ENCODE measurements around the gene EN1.

The EN1 gene

DNA sequence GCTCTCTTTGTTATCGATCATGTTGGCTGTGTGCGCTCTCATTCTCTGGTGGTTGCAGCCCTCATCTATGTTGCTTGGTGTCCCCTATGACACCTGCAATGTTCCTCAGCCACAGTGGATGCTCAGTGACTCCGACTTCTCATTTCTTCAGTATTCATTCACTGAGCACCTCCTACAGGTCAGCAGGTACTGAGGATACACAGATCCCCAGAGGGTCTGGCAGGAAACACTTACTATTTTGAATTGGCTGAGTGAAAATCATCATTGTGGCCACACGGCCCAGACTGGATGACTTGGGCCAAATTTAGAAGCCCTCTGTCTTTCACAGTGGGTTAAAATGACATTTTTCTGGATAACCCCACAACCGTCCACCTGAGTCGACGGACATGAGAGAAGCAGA is 32.1 kb downstream of the EN1 start:
- DNase-seq (ENCODE audit: insufficient read length, low spot score) (no peak), FAIRE-seq (no peak)
- no peak for TF ChIP-seq PAX5 (IDR thresholded peaks at IDR 0.05; ENCODE audit: insufficient read depth, low read length, severe bottlenecking)
- TF ChIP-seq TAF1 (IDR thresholded peaks at IDR 0.05; ENCODE audit: low read depth, low read length), result no peak
- TF ChIP-seq SPI1 (IDR thresholded peaks at IDR 0.05; ENCODE audit: low read depth, low read length), result no peak
- TF ChIP-seq POU2F2 (IDR thresholded peaks at IDR 0.05; ENCODE audit: low read depth, low read length), result no peak

DNA sequence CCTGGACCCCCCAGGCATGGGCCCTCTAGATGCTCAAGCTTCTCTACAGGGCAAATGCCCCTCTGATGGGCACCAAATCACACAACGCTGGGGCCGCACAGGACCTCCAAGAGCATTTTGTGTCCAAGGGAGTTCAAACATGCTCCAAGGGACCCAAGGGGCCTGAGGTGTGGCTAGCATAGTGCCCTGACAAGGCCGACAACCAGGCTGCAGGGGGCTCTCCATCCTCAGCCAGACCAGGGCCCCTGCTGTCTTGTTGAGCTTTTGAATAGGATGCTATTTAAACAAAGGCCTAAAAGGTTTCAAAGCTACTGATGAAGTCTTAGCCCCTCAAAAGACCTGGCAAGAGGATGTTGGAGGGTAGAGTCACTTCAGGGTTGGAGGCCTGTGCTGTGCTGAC is 33.1 kb downstream of the EN1 start:
- FAIRE-seq, result no peak
- TF ChIP-seq SPI1 (IDR thresholded peaks at IDR 0.05; ENCODE audit: low read depth, low read length) (no peak), POU2F2 (IDR thresholded peaks at IDR 0.05; ENCODE audit: low read depth, low read length) (no peak), PAX5 (IDR thresholded peaks at IDR 0.05; ENCODE audit: insufficient read depth, low read length, severe bottlenecking) (no peak), TAF1 (IDR thresholded peaks at IDR 0.05; ENCODE audit: low read depth, low read length) (no peak), POLR2A (IDR thresholded peaks at IDR 0.05; ENCODE audit: low read depth, low read length) (no peak), POLR2AphosphoS5 (IDR thresholded peaks at IDR 0.05; ENCODE audit: low read depth, low read length) (no peak)
- DNase-seq (ENCODE audit: insufficient read length, low spot score), result no peak

GRCh38 chr2:118813601-118814339 is 33.7 kb downstream of the EN1 start:
- no peak for FAIRE-seq
- no peak for DNase-seq (ENCODE audit: insufficient read length, low spot score)
- TF ChIP-seq TAF1 (IDR thresholded peaks at IDR 0.05; ENCODE audit: low read depth, low read length), result no peak
- TF ChIP-seq POU2F2 (IDR thresholded peaks at IDR 0.05; ENCODE audit: low read depth, low read length), result no peak
- TF ChIP-seq PAX5 (IDR thresholded peaks at IDR 0.05; ENCODE audit: insufficient read depth, low read length, severe bottlenecking), result no peak
- no peak for TF ChIP-seq SPI1 (IDR thresholded peaks at IDR 0.05; ENCODE audit: low read depth, low read length)
- TF ChIP-seq POLR2AphosphoS5 (IDR thresholded peaks at IDR 0.05; ENCODE audit: low read depth, low read length), result no peak
- no peak for TF ChIP-seq POLR2A (IDR thresholded peaks at IDR 0.05; ENCODE audit: low read depth, low read length)

DNA sequence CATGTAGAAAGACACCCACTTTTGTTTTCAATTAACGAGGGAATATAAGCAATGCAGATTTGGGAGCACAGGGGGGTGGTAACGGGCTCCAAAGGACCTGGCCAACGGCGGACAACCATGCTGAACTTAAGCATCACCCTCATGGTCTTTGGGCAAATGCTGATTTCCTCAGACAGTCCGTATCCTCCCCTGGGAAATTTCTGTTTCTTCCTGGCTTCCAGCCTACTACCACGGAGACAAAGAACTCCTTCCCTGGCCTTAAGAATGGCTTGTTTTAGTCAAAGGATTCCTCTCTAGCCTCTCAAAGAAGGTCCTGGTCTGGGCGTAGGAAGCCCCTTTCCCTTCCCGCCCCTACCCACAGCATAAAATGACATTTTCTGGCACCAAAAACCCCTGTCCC is 34.3 kb downstream of the EN1 start:
- DNase-seq (ENCODE audit: insufficient read length, low spot score) (no peak), FAIRE-seq (no peak)
- TF ChIP-seq TAF1 (IDR thresholded peaks at IDR 0.05; ENCODE audit: low read depth, low read length), result no peak
- no peak for TF ChIP-seq POLR2A (IDR thresholded peaks at IDR 0.05; ENCODE audit: low read depth, low read length)
- no peak for TF ChIP-seq SPI1 (IDR thresholded peaks at IDR 0.05; ENCODE audit: low read depth, low read length)
- TF ChIP-seq PAX5 (IDR thresholded peaks at IDR 0.05; ENCODE audit: insufficient read depth, low read length, severe bottlenecking), result no peak
- no peak for TF ChIP-seq POLR2AphosphoS5 (IDR thresholded peaks at IDR 0.05; ENCODE audit: low read depth, low read length)
- TF ChIP-seq POU2F2 (IDR thresholded peaks at IDR 0.05; ENCODE audit: low read depth, low read length), result no peak

DNA sequence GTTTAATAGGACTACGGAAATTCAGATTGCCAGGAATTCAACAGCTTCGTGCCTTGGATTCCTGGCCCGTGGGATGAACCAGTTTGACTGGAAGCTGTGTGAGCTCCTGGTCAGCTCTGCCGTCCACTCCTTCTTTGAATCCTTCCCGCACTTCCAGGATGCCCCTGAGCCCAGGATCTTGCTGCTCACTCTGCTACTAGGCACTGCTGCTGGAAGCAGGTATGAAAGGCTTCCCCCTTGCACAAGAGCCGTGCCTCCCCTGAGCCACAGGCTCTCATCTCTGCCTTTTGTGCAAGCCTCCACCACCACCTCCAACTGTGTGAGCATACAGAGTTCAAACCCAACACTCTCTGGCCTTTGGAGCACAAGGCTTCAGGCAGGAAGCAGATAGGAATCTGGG is 34.9 kb downstream of the EN1 start:
- no peak for TF ChIP-seq POLR2AphosphoS5 (IDR thresholded peaks at IDR 0.05; ENCODE audit: low read depth, low read length)
- TF ChIP-seq POLR2A (IDR thresholded peaks at IDR 0.05; ENCODE audit: low read depth, low read length), result no peak
- no peak for TF ChIP-seq POU2F2 (IDR thresholded peaks at IDR 0.05; ENCODE audit: low read depth, low read length)
- TF ChIP-seq SPI1 (IDR thresholded peaks at IDR 0.05; ENCODE audit: low read depth, low read length), result no peak
- TF ChIP-seq PAX5 (IDR thresholded peaks at IDR 0.05; ENCODE audit: insufficient read depth, low read length, severe bottlenecking), result no peak
- no peak for TF ChIP-seq TAF1 (IDR thresholded peaks at IDR 0.05; ENCODE audit: low read depth, low read length)
- FAIRE-seq (no peak), DNase-seq (ENCODE audit: insufficient read length, low spot score) (no peak)

- TF ChIP-seq TAF1 (IDR thresholded peaks at IDR 0.05; ENCODE audit: low read depth, low read length), result no peak
- no peak for TF ChIP-seq PAX5 (IDR thresholded peaks at IDR 0.05; ENCODE audit: insufficient read depth, low read length, severe bottlenecking)
- TF ChIP-seq POU2F2 (IDR thresholded peaks at IDR 0.05; ENCODE audit: low read depth, low read length), result no peak
- no peak for TF ChIP-seq POLR2A (IDR thresholded peaks at IDR 0.05; ENCODE audit: low read depth, low read length)
- TF ChIP-seq SPI1 (IDR thresholded peaks at IDR 0.05; ENCODE audit: low read depth, low read length), result no peak
- no peak for TF ChIP-seq POLR2AphosphoS5 (IDR thresholded peaks at IDR 0.05; ENCODE audit: low read depth, low read length)
- DNase-seq (ENCODE audit: insufficient read length, low spot score), result no peak
- no peak for FAIRE-seq
These were observed 35.8 kb downstream of the EN1 start for GRCh38 chr2:118811514-118812115.

GRCh38 chr2:118810766-118811165 is 36.7 kb downstream of the EN1 start:
- DNase-seq (ENCODE audit: insufficient read length, low spot score) (no peak), FAIRE-seq (no peak)
- TF ChIP-seq PAX5 (IDR thresholded peaks at IDR 0.05; ENCODE audit: insufficient read depth, low read length, severe bottlenecking), result no peak
- TF ChIP-seq POLR2A (IDR thresholded peaks at IDR 0.05; ENCODE audit: low read depth, low read length), result no peak
- no peak for TF ChIP-seq POLR2AphosphoS5 (IDR thresholded peaks at IDR 0.05; ENCODE audit: low read depth, low read length)
- no peak for TF ChIP-seq SPI1 (IDR thresholded peaks at IDR 0.05; ENCODE audit: low read depth, low read length)
- TF ChIP-seq POU2F2 (IDR thresholded peaks at IDR 0.05; ENCODE audit: low read depth, low read length), result no peak
- no peak for TF ChIP-seq TAF1 (IDR thresholded peaks at IDR 0.05; ENCODE audit: low read depth, low read length)

DNA sequence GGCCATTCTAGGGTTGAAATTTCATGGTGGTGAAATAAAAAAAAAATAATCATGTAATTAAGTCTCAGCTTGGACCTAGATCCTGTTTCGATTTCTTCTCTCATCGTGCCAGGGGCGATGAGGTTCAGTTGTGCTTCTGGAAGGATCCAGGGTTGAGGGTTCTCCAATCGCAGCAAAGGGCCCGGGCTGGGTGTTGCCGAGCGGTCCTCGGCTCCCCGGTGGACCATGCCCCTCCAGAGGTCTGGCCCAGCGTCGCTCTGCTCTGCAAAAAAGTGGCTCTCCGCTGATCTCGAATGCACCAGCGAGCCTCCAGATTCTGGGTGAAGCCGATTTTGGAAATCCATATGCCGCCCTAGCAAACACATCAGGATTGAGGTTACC is 39.0 kb downstream of the EN1 start:
- DNase-seq (ENCODE audit: insufficient read length, low spot score) (no peak), FAIRE-seq (no peak)

DNA sequence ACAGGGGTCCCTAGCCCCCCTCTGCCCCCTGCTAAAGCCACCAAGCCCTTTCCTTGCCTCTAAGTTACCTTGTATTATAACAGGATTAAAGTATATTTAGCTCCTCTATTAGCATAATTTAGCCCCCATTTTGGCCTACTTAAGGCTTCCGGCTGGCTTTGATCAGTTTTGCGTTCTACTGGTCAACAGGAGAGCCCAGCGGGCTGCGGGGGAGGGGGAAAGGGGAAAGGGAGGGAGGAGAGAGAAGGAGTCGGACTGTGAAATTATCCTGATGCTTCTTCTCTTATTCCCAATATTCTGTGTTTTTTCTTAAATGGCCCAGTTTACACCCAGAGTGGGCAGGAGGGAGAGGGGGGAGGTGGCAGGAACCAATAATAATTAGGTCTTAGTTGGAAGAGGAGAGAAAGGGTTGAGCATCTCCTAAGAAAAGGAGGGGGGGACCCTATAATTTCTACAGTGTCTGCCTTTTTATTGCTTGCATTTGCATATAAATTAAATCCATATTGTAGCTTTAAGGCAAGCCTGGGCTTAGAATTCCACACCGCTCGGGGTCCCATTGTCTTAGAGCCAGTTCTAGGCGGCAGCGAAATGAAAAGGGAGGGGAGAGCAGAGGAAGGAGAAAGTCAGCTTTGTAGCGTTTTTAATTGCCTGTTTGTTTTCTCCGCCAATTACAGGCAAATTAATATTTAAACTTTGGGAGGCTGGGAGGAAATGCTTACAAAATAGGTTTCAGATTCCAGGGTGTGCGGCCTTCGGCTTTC is 39.6 kb downstream of the EN1 start:
- TF ChIP-seq POLR2AphosphoS5 (IDR thresholded peaks at IDR 0.05; ENCODE audit: low read depth, low read length) (no peak), POU2F2 (IDR thresholded peaks at IDR 0.05; ENCODE audit: low read depth, low read length) (no peak), PAX5 (IDR thresholded peaks at IDR 0.05; ENCODE audit: insufficient read depth, low read length, severe bottlenecking) (no peak), TAF1 (IDR thresholded peaks at IDR 0.05; ENCODE audit: low read depth, low read length) (no peak), SPI1 (IDR thresholded peaks at IDR 0.05; ENCODE audit: low read depth, low read length) (no peak), POLR2A (IDR thresholded peaks at IDR 0.05; ENCODE audit: low read depth, low read length) (no peak)
- FAIRE-seq (no peak), DNase-seq (ENCODE audit: insufficient read length, low spot score) (no peak)

More for the DNA sequence above, 39.0 kb downstream of the EN1 start:
- no peak for TF ChIP-seq SPI1 (IDR thresholded peaks at IDR 0.05; ENCODE audit: low read depth, low read length)
- TF ChIP-seq PAX5 (IDR thresholded peaks at IDR 0.05; ENCODE audit: insufficient read depth, low read length, severe bottlenecking), result no peak
- TF ChIP-seq POLR2A (IDR thresholded peaks at IDR 0.05; ENCODE audit: low read depth, low read length), result no peak
- TF ChIP-seq POLR2AphosphoS5 (IDR thresholded peaks at IDR 0.05; ENCODE audit: low read depth, low read length), result no peak
- no peak for TF ChIP-seq POU2F2 (IDR thresholded peaks at IDR 0.05; ENCODE audit: low read depth, low read length)
- TF ChIP-seq TAF1 (IDR thresholded peaks at IDR 0.05; ENCODE audit: low read depth, low read length), result no peak
